Glutamatergic neuron (in vitro differentiated cells): Measurements from ENCODE around the gene GRIP1. TPM values are rescaled to one million over a fixed set of nuclear protein-coding genes. Genes with fewer than 3 reads are reported as not detected.

Source experiments
- DNase-seq: peaks from one replicate; pipeline ENCODE4 v3.0.0; 2022
- H3K27ac Mint-ChIP-seq: one replicate; pipeline ENCODE4 v1.8.0; 2020; ENCODE audit warnings: mild to moderate bottlenecking, mixed read lengths, inconsistent platforms; ENCODE audit not compliant: unreplicated experiment
- H3K27me3 Mint-ChIP-seq: one replicate; pipeline ENCODE4 v1.8.0; 2020; ENCODE audit warnings: mild to moderate bottlenecking, moderate library complexity, mixed read lengths, inconsistent platforms; ENCODE audit not compliant: unreplicated experiment
- H3K36me3 Mint-ChIP-seq: one replicate; pipeline ENCODE4 v1.8.0; 2020; ENCODE audit warnings: mild to moderate bottlenecking, mixed read lengths, inconsistent platforms; ENCODE audit not compliant: unreplicated experiment
- H3K4me1 Mint-ChIP-seq: one replicate; pipeline ENCODE4 v1.8.0; 2020; ENCODE audit warnings: mild to moderate bottlenecking, low read depth, mixed read lengths, inconsistent platforms; ENCODE audit not compliant: unreplicated experiment
- H3K4me3 Mint-ChIP-seq: one replicate; pipeline ENCODE4 v1.8.0; 2020; ENCODE audit warnings: mild to moderate bottlenecking, mixed read lengths, inconsistent platforms; ENCODE audit not compliant: unreplicated experiment
- H3K9me3 Mint-ChIP-seq: one replicate; pipeline ENCODE4 v1.8.0; 2020; ENCODE audit warnings: mild to moderate bottlenecking, moderate library complexity, mixed read lengths, inconsistent platforms; ENCODE audit not compliant: unreplicated experiment
- CTCF ChIP-seq: fragments of 200-600 bp; sonication (generic); IDR thresholded peaks from one replicate; pipeline ENCODE4 v1.5.0; 2021; ENCODE audit not compliant: partially characterized antibody, unreplicated experiment
- total RNA-seq: library from RNA; stranded (reverse); fragmentation: NEBNext Ultra II Directional; extraction: Animal tissue kit (Norgen Biotek cat#: 25700); gene quantifications from one replicate; pipeline ENCODE4 v1.2.1, GENCODE V29; 2021; ENCODE audit not compliant: unreplicated experiment

Gene GRIP1
- total RNA-seq, 1 donor from 2014 or later: 67.1 TPM

- no peak for DNase-seq
- Mint-ChIP-seq H3K27me3 (peaks cover 1% of the 10 kb centered on the region), H3K27ac (no peak overlapping the region), H3K9me3 (no peaks in the 10 kb centered on the region), H3K36me3 (no peaks in the 10 kb centered on the region), H3K4me1 (no peaks in the 10 kb centered on the region), H3K4me3 (no peak overlapping the region)
- no peak for TF ChIP-seq CTCF
Measured at GRCh38 chr12:66331814-66332213, 347.1 kb downstream of the GRIP1 start.

- Mint-ChIP-seq H3K4me3 (no peak overlapping the region), H3K27me3 (peaks cover 1% of the 10 kb centered on the region), H3K4me1 (no peaks in the 10 kb centered on the region), H3K9me3 (no peaks in the 10 kb centered on the region), H3K36me3 (no peaks in the 10 kb centered on the region), H3K27ac (no peak overlapping the region)
- DNase-seq: no peak
- TF ChIP-seq CTCF: no peak
Measured at GRCh38 chr12:66331016-66331415, 347.9 kb downstream of the GRIP1 start.

- no peak overlapping the region for H3K27ac Mint-ChIP-seq
- H3K4me3 Mint-ChIP-seq: no peak overlapping the region
- no peak for TF ChIP-seq CTCF
- H3K4me1 Mint-ChIP-seq: no peaks in the 10 kb centered on the region
- peaks cover 1% of the 10 kb centered on the region for H3K27me3 Mint-ChIP-seq
- H3K9me3 Mint-ChIP-seq: no peaks in the 10 kb centered on the region
- no peak for DNase-seq
- no peaks in the 10 kb centered on the region for H3K36me3 Mint-ChIP-seq
Measured at GRCh38 chr12:66329941-66330340, 348.9 kb downstream of the GRIP1 start.

DNA sequence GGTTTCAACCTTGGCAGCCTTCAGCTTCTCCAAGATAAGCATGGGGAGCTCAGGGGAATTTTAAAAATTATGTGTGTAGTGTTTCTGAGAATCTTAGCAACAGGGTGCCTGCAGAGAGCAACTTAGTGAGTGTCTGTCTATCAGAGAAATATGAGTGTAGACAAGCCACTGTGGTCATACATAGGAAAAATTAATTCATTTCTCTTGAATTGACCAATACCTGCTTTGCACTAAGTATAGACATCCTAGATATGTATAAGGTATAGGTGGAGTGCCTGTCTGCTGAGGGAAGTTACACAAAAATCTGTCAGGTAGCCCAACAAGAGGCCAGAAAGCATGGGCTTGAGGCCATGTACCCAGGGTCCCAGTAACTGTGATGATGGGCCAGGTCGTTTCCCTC is 355.9 kb downstream of the GRIP1 start:
- no peak overlapping the region for H3K27ac Mint-ChIP-seq
- no peaks in the 10 kb centered on the region for H3K36me3 Mint-ChIP-seq
- DNase-seq: no peak
- no peaks in the 10 kb centered on the region for H3K27me3 Mint-ChIP-seq
- no peaks in the 10 kb centered on the region for H3K4me1 Mint-ChIP-seq
- no peaks in the 10 kb centered on the region for H3K9me3 Mint-ChIP-seq
- no peak for TF ChIP-seq CTCF
- no peak overlapping the region for H3K4me3 Mint-ChIP-seq

DNA sequence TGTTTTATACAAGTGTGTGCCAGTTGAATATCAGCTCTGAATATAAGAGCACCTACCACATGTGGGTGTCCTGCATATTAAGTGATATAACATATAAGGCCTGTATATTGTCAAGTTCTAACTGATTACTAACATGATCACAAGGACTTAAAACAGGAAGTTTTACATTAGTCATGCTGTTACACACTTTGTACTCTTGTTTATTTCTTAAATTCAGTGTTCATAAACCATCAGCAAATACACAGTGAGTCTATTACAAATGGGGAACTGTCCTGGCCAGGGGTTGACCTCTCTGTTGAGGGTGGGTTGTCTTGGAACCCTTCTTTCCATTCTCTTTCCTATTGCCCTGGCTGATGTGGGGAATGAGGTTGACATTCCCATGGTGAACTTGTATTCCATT is 357.4 kb downstream of the GRIP1 start:
- Mint-ChIP-seq H3K9me3 (no peaks in the 10 kb centered on the region), H3K36me3 (no peaks in the 10 kb centered on the region), H3K27ac (no peak overlapping the region), H3K4me1 (no peaks in the 10 kb centered on the region), H3K4me3 (no peak overlapping the region), H3K27me3 (no peaks in the 10 kb centered on the region)
- no peak for DNase-seq
- no peak for TF ChIP-seq CTCF
